ENCODE results near the gene PPP6R1. TPM values are rescaled to one million over a fixed set of nuclear protein-coding genes. Genes with fewer than 3 reads are reported as not detected.

The PPP6R1 gene
- total and polyA plus RNA-seq, 12 donors = 28.9 to 116 (median 74.9) TPM

DNA sequence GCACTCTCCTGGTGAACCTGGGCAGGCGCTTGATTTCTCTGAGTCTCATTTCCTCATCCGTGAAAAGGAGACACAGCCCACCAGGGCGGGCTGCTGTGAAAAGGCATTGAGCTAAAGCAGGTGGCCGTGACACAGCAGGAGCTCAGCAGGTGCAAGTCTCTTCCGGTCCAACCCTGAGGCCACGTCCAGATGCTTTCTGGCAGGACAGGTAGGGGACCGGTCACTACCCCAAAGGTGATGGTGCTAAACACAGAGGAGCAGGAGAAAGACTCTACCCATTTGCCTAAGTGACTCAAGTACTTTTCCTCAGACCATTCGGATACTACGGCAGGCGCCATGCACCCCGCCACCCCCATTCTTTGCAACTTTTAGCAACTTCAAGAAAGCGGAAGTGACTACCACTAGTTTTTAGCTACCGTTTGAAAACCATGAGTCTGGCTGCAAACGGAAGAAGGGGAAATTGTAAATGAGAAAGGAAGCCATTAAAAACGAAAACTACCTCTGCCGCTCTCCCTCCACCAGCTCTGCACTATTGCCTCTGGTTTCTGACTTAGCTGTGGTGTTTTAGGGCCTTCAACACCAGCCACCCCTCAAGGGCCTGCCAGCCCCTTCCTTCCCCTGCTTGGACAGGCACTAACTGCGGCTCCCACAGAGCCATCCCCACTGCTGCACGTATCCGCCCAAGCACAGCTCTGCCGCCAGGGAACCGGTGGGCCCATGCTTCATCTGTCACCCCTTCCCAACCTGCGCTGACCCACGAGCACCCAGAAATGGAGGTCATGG, 4.8 kb downstream of the PPP6R1 start:
- TF ChIP-seq, protein P1, sequence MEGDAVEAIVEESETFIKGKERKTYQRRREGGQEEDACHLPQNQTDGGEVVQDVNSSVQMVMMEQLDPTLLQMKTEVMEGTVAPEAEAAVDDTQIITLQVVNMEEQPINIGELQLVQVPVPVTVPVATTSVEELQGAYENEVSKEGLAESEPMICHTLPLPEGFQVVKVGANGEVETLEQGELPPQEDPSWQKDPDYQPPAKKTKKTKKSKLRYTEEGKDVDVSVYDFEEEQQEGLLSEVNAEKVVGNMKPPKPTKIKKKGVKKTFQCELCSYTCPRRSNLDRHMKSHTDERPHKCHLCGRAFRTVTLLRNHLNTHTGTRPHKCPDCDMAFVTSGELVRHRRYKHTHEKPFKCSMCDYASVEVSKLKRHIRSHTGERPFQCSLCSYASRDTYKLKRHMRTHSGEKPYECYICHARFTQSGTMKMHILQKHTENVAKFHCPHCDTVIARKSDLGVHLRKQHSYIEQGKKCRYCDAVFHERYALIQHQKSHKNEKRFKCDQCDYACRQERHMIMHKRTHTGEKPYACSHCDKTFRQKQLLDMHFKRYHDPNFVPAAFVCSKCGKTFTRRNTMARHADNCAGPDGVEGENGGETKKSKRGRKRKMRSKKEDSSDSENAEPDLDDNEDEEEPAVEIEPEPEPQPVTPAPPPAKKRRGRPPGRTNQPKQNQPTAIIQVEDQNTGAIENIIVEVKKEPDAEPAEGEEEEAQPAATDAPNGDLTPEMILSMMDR (IDR thresholded peaks at IDR 0.05) = no peak
- TF ChIP-seq POLR2A (IDR thresholded peaks at IDR 0.05) = no peak
- H3K4me3 ChIP-seq = peak overlapping the region in 1 of 4 donors; percentile 35
- peak in 1 of 7 donors; percentile 29 for DNase-seq
- H3K27ac ChIP-seq = peak overlapping the region in 4 of 5 donors; percentile 26 to 91 (median 58)
- H3K36me3 ChIP-seq (replicated peaks in 1 of 2) = peaks cover 0 to 5% of the 10 kb centered on the region in 2 donors
- intact Hi-C loops (cut with DNase I) = no loop called here
- WGBS, 4 donors = 58 to 80% (median 66%) methylated on average over 20 to 23 of the region's 23 CpGs
- no peaks in the 10 kb centered on the region for H3K27me3 ChIP-seq
- H3K4me1 ChIP-seq (replicated peaks in 1 of 2) = peaks cover 41 to 80% of the 10 kb centered on the region in 2 donors
- H3K9me3 ChIP-seq (replicated peaks in 1 of 3) = no peaks in the 10 kb centered on the region

DNA sequence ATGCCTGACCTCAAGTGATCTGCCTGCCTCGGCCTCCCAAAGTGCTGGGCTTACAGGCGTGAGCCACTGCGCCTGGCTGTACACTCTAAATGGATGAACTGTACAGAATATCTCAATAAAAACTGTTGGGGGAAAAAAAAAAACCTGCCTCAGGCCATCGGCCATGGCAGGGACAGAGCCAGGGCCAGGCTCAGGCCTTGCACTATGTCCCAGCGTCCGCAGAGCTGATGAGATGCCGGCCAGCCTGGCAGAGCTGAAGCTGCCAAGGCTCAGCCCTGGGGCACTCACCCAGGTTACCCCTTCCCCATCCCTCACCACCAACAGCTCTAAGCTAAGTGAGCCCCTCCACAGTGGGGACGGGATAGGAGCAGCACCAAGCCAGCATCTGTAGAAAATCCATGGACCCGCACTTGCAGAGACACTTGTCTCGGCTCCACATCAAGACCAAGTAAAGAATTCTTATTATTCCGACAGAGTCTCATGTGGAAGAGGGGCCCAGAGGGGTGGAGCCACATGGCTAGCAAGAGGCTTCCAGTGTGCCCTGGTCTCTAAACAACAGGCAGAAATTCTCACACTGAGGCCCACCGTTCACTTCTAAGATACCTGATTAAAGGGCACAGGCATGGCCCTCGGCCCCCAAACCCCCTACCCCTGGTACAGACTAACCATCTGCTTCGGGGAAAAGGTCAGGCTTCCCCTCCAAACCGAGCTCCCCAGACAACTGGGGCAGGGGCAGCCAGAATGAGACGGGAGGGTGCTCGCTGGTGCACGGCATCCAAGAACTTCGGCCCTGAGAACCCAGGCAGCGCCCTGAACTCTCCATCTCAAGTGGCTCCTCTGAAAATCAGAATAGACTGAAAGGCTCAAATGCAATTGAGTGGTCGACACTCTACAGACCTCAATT, 5.8 kb downstream of the PPP6R1 start:
- no peak overlapping the region for H3K4me3 ChIP-seq
- peaks cover 41 to 90% of the 10 kb centered on the region in 2 donors for H3K4me1 ChIP-seq (replicated peaks in 1 of 2)
- intact Hi-C loops (cut with DNase I) = no loop called here
- DNase-seq = peak in 1 of 7 donors; percentile 12
- H3K9me3 ChIP-seq (replicated peaks in 1 of 3) = no peaks in the 10 kb centered on the region
- peaks cover 0 to 5% of the 10 kb centered on the region in 2 donors for H3K36me3 ChIP-seq (replicated peaks in 1 of 2)
- 55 to 80% (median 70%) methylated on average over 15 to 21 of the region's 21 CpGs for WGBS, 4 donors
- no peaks in the 10 kb centered on the region for H3K27me3 ChIP-seq
- peak overlapping the region in 2 of 5 donors; percentile 41 to 91 for H3K27ac ChIP-seq
- TF ChIP-seq, protein P1 (IDR thresholded peaks at IDR 0.05) = no peak
- TF ChIP-seq POLR2A (IDR thresholded peaks at IDR 0.05) = no peak

DNA sequence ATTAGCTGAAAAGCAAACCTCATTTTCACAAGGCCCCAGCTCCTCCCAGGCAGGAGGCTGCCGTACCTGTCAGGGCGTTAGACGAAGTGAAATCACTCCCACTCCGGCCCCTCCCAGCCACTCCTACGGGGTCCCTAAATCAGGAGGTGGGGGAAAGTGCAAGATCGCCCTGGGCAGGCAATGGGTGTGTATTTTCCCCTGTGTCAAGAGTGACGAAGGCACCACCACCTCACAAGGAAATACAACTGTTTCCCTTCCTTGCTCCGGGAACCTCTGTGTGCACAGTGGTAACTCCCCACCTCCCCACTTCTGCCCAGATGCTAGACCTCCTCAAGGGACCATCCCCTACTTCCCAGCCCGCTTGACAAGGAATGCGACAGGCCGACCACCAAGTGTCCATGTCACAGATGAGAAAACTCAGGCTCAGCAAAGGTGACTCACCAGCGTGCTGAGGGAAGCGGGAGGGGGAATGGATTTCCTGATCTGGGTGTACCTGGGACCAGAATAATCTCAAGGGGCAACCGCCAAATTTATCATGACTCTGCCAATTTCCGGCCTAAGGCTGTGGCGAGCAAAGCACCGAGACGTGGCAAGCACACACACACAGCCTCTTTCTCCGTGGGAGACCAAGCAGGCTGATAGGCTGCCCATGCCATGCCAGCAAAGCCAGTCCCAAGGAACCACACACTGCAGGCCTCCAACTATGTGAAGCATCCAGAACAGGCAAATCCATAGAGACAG, 7.3 kb downstream of the PPP6R1 start:
- Histone ChIP-seq H3K27ac (peak overlapping the region in 1 of 5 donors; percentile 30), H3K9me3 (replicated peaks in 1 of 3) (no peaks in the 10 kb centered on the region), H3K36me3 (replicated peaks in 1 of 2) (peaks cover 0 to 11% of the 10 kb centered on the region in 2 donors), H3K4me3 (no peak overlapping the region), H3K4me1 (replicated peaks in 1 of 2) (peaks cover 30 to 81% of the 10 kb centered on the region in 2 donors), H3K27me3 (no peaks in the 10 kb centered on the region)
- 55 to 64% (median 59%) methylated on average over 15 to 19 of the region's 19 CpGs for WGBS, 4 donors
- intact Hi-C loops (cut with DNase I) = no loop called here
- no peak for TF ChIP-seq POLR2A (IDR thresholded peaks at IDR 0.05)
- TF ChIP-seq, protein P1 (IDR thresholded peaks at IDR 0.05) = no peak
- DNase-seq = no peak
